NCI-H2227 treated with DMSO at 0.1 percent for 48 hours (cell line): ENCODE results near the gene FABP6.

Experiments
- DNase-seq: peaks from one replicate; lab custom pipeline; 2025; lab: John Stamatoyannopoulos, UW

FABP6 gene

GRCh38 chr5:160262151-160263074 is 33.1 kb downstream of the FABP6 start:
- DNase-seq, result no peak

GRCh38 chr5:160263326-160263855 is 34.1 kb downstream of the FABP6 start:
- DNase-seq, result no peak

GRCh38 chr5:160266044-160266443 is 36.7 kb downstream of the FABP6 start:
- no peak for DNase-seq

- no peak for DNase-seq
Measured at GRCh38 chr5:160266752-160267345, 37.5 kb downstream of the FABP6 start.

GRCh38 chr5:160268121-160268520 is 38.8 kb downstream of the FABP6 start:
- DNase-seq, result no peak

GRCh38 chr5:160269017-160269416 is 39.7 kb downstream of the FABP6 start:
- DNase-seq, result no peak

GRCh38 chr5:160270704-160271103 is 41.4 kb downstream of the FABP6 start:
- no peak for DNase-seq

GRCh38 chr5:160271396-160271795 is 42.1 kb downstream of the FABP6 start:
- DNase-seq, result no peak

- no peak for DNase-seq
Measured at GRCh38 chr5:160271836-160272235, 42.5 kb downstream of the FABP6 start.

- no peak for DNase-seq
Measured at GRCh38 chr5:160272264-160272663, 43.0 kb downstream of the FABP6 start.

- no peak for DNase-seq
Measured at GRCh38 chr5:160272889-160273288, 43.6 kb downstream of the FABP6 start.

GRCh38 chr5:160274483-160274931 is 45.2 kb downstream of the FABP6 start:
- DNase-seq, result no peak

GRCh38 chr5:160278343-160278742 is 49.0 kb downstream of the FABP6 start:
- DNase-seq, result no peak

GRCh38 chr5:160280384-160281095 is 51.2 kb downstream of the FABP6 start:
- no peak for DNase-seq

- DNase-seq, result no peak
Measured at GRCh38 chr5:160281275-160281674, 52.0 kb downstream of the FABP6 start.

- DNase-seq, result no peak
Measured at GRCh38 chr5:160284291-160284873, 55.1 kb downstream of the FABP6 start.

GRCh38 chr5:160285316-160285715 is 56.0 kb downstream of the FABP6 start:
- DNase-seq, result no peak

GRCh38 chr5:160286947-160287346 is 57.6 kb downstream of the FABP6 start:
- DNase-seq, result no peak

GRCh38 chr5:160287378-160288051 is 58.2 kb downstream of the FABP6 start:
- peak; percentile 8 for DNase-seq
